HUDEP-2 (cell line): ENCODE data around the gene LIX1L.

Experiments used
- DNase-seq, 76 experiments: peaks; one replicate each; lab custom pipeline; 2025; ENCODE audit not compliant: unreplicated experiment in 76 of 76; lab: John Stamatoyannopoulos, UW

LIX1L gene

DNA sequence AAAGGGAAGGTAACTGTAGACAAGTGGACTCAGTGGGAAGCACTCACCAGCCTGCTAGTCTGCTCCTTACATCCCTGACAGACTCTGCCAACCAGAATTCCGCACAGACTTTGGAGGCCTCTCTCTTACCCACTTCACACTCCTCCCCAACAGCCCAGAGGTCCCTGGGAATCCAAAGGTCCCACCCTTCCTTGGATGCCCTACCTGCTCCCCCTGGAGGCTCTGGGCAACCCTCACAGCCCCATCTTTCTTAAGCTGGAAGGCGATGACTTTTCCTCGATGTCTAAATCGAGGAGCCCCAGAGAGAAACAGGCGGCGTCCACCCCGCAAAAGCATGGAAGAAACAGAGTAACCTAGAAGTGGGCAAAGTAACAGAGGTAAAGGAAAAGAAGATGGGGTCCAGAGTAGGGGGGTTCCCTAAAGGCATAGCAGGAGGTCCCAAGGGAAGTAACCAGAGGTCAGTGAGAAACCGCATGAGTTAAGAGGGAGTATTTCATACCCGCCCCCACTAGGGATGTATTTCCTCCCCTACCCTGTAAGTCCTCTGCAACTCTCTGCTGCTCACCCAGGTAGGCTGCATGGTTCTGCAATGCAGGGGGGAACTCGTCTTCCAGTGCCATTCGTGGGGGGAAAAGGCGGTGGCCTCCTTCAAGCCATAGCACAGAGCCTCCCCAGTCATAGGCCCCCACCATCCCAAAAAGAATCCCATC, 56.4 kb downstream of the LIX1L start:
- DNase-seq = no peak

DNA sequence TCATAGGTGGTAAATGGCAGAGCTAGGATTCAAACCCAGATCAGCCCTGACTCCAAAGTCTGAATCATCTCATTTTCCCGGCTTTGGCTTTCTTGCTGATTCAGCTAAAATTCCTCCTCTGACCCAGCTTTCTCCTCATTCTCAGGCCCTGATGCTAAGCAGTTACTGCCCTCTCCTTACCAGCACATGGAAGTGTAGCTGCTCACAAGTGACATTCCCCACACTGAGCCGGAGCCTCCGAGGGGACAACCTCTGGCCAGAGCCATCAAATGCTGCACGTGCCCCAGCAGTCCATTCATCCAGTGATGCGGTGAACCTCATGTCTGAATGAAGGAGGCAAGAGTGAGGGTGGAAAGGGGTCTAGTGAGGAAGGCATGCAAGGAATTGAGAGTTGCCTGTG, 59.1 kb downstream of the LIX1L start:
- DNase-seq = no peak

GRCh38 chr1:145897969-145898368, 59.8 kb downstream of the LIX1L start:
- DNase-seq = no peak

- DNase-seq = no peak
Observed at GRCh38 chr1:145895471-145895870, 62.3 kb downstream of the LIX1L start.

GRCh38 chr1:145893306-145894055, 64.3 kb downstream of the LIX1L start:
- no peak for DNase-seq

GRCh38 chr1:145892486-145893087, 65.2 kb downstream of the LIX1L start:
- DNase-seq = peak in 58 of 76 experiments; percentile 6 to 69 (median 36)

- peak in 66 of 76 experiments; percentile 10 to 77 (median 60) for DNase-seq
Observed at GRCh38 chr1:145891587-145892485, 66.0 kb downstream of the LIX1L start.

DNA sequence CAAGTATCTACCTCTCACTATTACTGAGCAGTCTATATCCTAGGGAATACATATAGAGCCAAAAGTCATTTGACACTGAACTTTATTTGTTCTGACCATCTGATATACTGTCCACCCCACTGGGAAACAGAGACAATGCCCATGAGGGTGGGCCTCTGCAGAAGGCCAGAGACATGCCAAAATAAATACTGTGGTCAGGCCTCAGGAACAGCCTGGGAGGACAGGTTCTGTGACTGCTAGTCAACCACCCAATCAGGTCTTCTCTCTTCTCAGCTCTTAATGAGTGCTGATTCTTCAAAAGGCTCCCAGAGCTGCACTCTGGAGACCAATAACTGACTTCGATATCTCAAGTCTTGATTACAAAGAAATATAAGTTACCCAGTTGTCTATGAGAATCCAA, 66.7 kb downstream of the LIX1L start:
- DNase-seq = no peak

GRCh38 chr1:145889722-145890121, 68.1 kb downstream of the LIX1L start:
- DNase-seq = no peak

DNA sequence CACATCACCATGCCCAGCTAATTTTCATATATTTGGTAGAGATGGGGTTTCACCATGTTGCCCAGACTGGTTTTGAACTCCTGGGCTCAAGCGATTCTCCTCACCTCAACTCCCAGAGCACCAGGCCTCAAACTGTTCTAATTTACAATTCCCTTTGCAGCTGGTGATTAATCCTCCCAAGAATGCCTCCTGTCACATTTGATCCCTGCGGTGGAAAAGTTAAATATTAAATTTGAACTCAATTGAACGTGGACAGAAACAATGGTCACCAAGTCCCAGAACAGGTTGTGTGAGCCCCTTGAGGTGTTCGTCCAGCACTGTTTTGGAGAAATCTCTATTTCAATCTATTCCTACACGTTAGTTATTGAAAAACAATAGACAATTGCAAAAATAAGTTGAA, 70.2 kb downstream of the LIX1L start:
- DNase-seq = no peak

DNA sequence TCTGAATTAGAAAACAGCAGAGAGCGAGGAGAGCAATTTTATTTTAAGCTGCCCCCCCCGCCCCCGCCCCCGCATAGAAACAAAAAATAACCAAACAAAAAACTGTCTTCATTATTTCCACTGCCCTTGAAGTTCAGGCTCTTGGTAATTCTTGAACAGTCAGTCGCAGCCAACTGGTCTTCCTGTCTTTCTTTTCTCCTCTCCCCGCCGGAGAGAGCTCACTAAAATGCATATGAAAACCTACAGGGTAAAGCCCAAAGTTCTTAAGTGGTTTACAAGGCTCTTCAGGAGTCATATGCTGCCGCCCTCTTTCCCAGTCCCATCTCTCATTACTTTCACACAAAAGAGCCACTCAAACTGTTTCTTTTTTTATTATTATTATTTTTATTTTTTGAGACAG, 71.0 kb downstream of the LIX1L start:
- DNase-seq = no peak

- peak in 1 of 76 experiments; percentile 6 for DNase-seq
Observed at GRCh38 chr1:145886390-145886789, 71.4 kb downstream of the LIX1L start.

DNA sequence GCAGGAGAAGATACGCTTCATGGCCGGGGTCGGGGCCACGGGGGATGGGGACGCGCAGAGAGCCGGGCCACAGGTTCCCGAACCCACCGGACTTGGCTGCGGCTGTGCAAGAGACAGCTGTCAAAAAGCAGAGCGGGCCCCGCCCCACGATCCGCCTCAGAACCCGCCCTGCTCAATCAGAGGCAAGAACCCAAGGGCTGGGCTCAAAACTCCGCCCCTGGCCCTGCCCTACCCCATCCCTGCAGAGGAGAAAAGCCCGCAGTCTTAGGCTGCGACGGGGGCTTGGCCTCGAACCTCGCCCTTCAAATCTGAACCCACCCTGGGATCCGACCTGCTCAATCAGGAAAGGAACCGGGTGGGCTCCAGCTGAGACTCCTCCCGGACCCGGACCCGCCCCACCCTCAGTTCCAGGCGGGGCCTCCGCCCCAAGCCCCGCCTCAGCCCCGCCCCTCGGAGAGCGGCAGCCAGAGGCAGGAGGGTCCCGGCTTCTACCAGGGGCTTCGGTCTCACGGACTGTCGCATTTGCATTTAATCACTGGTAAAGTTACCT, 72.0 kb downstream of the LIX1L start, which contains the start of gene ANKRD35:
ANKRD35 (minus strand) TSS at position 129 of the 550 bp plus-strand sequence; CDS start at position 21, 108 bp downstream.
- peak in 72 of 76 experiments; percentile 19 to 90 (median 68) for DNase-seq

DNA sequence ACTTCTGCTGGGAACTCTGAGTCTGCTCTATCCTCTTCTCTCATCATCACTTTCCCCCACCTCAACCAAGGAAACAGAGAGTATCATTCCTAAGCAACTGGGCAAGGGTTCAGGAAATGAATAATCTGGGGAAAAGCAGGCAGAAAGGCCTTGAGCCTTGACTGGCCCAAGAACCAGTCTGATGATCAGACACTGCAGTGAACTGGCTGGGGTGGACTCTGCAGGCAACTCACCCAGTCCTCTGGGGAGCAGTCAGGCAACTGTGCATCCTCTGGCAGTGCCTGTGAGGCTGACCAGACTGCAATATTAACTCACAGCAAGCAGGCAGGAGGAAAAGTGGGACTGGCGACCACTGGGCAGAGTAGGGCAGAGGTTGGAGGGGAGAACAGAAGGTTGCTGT, 73.1 kb downstream of the LIX1L start:
- DNase-seq = no peak
